ENCODE data around the gene UQCC3. TPM values are rescaled to one million over a fixed set of nuclear protein-coding genes. Genes with fewer than 3 reads are reported as not detected.

The UQCC3 gene
- total and polyA plus RNA-seq, 2 of the 13 experiments (the other 11 are each of a cell fraction or from before 2014, with no cell fraction given): 7.7 to 16.0 TPM

GRCh38 chr11:62702246-62702645 is 30.8 kb downstream of the UQCC3 start:
- H3K27me3 ChIP-seq (ENCODE audit: control insufficient read depth in 1 of 2, insufficient read depth in 2 of 2, low read length in 2 of 2): no peaks in the 10 kb centered on the region
- H3K9ac ChIP-seq (ENCODE audit: insufficient read depth, low read depth, low read length): no peak overlapping the region
- CTCF ChIA-PET (ENCODE audit: low intra/inter-chr PET ratio, low total read pairs): no interaction called here
- intact Hi-C loops (cut with micrococcal nuclease; ENCODE audit: unreplicated experiment) (no loop called here), in situ Hi-C loops (cut with HindIII; ENCODE audit: extremely low pct_ligation_motif_present, low pct_unique_long_range_greater_than_20kb) (loop anchor here (10.0 kb wide), 1 partner anchor 307 kb away; no protein-coding TSS in a partner anchor)
- no peak overlapping the region for H3K4me3 ChIP-seq (replicated peaks in 1 of 3; ENCODE audit: insufficient read depth in 1 of 3, low read depth in 2 of 3, low read length in 3 of 3)
- POLR2A ChIA-PET: interaction anchor here (2.1 kb wide), 1 partner anchor 37 kb away, joined by 5 read pairs; the partner anchor contains the start of genes C11orf98 and CSKMT
- H2AFZ ChIP-seq (ENCODE audit: low read length): no peak overlapping the region
- WGBS (ENCODE audit: low lambda C conversion rate): 94% methylated on average over 11 of the region's 11 CpGs
- H3K36me3 ChIP-seq (replicated peaks in 1 of 2; ENCODE audit: control insufficient read depth in 1 of 2, insufficient read depth in 2 of 2, low read length in 2 of 2): peaks cover 2 to 7% of the 10 kb centered on the region in 2 experiments; a peak in 4 of 5 replicates
- BruUV-seq (replicated peaks): no TSS peak
- H3K27ac ChIP-seq (ENCODE audit: extremely low read length, insufficient read depth, low read length): no peak overlapping the region
- no peak overlapping the region for H3K4me2 ChIP-seq (ENCODE audit: low read depth, low read length)
- peaks cover 18% of the 10 kb centered on the region for H3K4me1 ChIP-seq (ENCODE audit: insufficient read depth, low read length)
- DNase-seq (ENCODE audit: low spot score) (no peak), FAIRE-seq (no peak), ATAC-seq (no peak)
- H3K79me2 ChIP-seq (ENCODE audit: insufficient read depth, low read length): no peaks in the 10 kb centered on the region
- H3K9me3 ChIP-seq (ENCODE audit: low read length): no peaks in the 10 kb centered on the region
- peaks cover 6% of the 10 kb centered on the region; the same call in 1 of the 2 replicates for H4K20me1 ChIP-seq (ENCODE audit: insufficient read depth, low read length)
- TF ChIP-seq LBX2 (CRISPR knock-in tag; IDR thresholded peaks at IDR 0.05; ENCODE audit: borderline replicate concordance) (no peak), THRA (CRISPR knock-in tag; IDR thresholded peaks at IDR 0.05; ENCODE audit: borderline replicate concordance) (no peak), ZNF703 (CRISPR knock-in tag; IDR thresholded peaks at IDR 0.05; ENCODE audit: borderline replicate concordance) (no peak), CEBPG (CRISPR knock-in tag; IDR thresholded peaks at IDR 0.05) (no peak), HNF4A (CRISPR knock-in tag; IDR thresholded peaks at IDR 0.05) (no peak), KAT2B (IDR thresholded peaks at IDR 0.05; ENCODE audit: borderline replicate concordance, low read depth, low read length) (no peak), NR0B2 (CRISPR knock-in tag; IDR thresholded peaks at IDR 0.05) (no peak), SOX13 (IDR thresholded peaks at IDR 0.05) (no peak), SOX13 (CRISPR knock-in tag; conservative IDR thresholded peaks at IDR 0.05 in 1 of 2, IDR thresholded peaks at IDR 0.05 in 1 of 2) (no peak), NCOR1 (IDR thresholded peaks at IDR 0.05; ENCODE audit: borderline replicate concordance, low read length) (no peak), GABPB1 (CRISPR knock-in tag; IDR thresholded peaks at IDR 0.05) (no peak), TCF7L2 (IDR thresholded peaks at IDR 0.05; ENCODE audit: low read depth, low read length) (no peak), MAFK (conservative IDR thresholded peaks at IDR 0.05 in 1 of 2, IDR thresholded peaks at IDR 0.05 in 1 of 2; ENCODE audit: low read length in 2 of 2) (no peak), ETS1 (CRISPR knock-in tag; IDR thresholded peaks at IDR 0.05) (no peak), ZZZ3 (CRISPR knock-in tag; IDR thresholded peaks at IDR 0.05; ENCODE audit: borderline replicate concordance) (no peak), ZFP36L2 (CRISPR knock-in tag; IDR thresholded peaks at IDR 0.05) (no peak), PLSCR1 (CRISPR knock-in tag; IDR thresholded peaks at IDR 0.05; ENCODE audit: borderline replicate concordance) (no peak), SAFB2 (CRISPR knock-in tag; IDR thresholded peaks at IDR 0.05; ENCODE audit: borderline replicate concordance, low read depth) (no peak), ZNF589 (CRISPR knock-in tag; conservative IDR thresholded peaks at IDR 0.05) (no peak)
